ENCODE data around the gene CYTH4. TPM values are rescaled to one million over a fixed set of nuclear protein-coding genes. Genes with fewer than 3 reads are reported as not detected.

CYTH4 gene
- total and polyA plus RNA-seq, 4 donors, result 1.9 to 9.9 (median 5.9) TPM

- Histone ChIP-seq H3K27ac (ENCODE audit: low read depth in 1 of 2, low read length in 2 of 2) (no peak overlapping the region), H3K9me3 (ENCODE audit: control insufficient read depth in 4 of 4, low read length in 3 of 4) (peaks cover 8 to 14% (median 9%) of the 10 kb centered on the region in 4 donors), H3K9ac (ENCODE audit: low read depth in 1 of 2, low read length in 2 of 2) (no peak overlapping the region), H3K4me1 (ENCODE audit: control insufficient read depth in 4 of 4, insufficient read depth in 4 of 4, low read length in 3 of 4) (peaks cover 0 to 4% (median 0%) of the 10 kb centered on the region in 4 donors), H3K4me3 (ENCODE audit: low read depth in 1 of 3, low read length in 3 of 3) (no peak overlapping the region), H3K36me3 (ENCODE audit: control insufficient read depth in 4 of 4, insufficient read depth in 3 of 4, low read depth in 1 of 4, low read length in 3 of 4) (no peaks in the 10 kb centered on the region), H3K27me3 (ENCODE audit: control insufficient read depth in 4 of 4, insufficient read depth in 4 of 4, low read length in 3 of 4) (peaks cover 0 to 6% (median 0%) of the 10 kb centered on the region in 4 donors)
- 79% methylated on average over 10 of the region's 10 CpGs for WGBS
- DNase-seq (ENCODE audit: low spot score), result no peak
- no peak for TF ChIP-seq SP1 (IDR thresholded peaks at IDR 0.05)
- no peak for TF ChIP-seq FOXA1 (IDR thresholded peaks at IDR 0.05)
- no peak for TF ChIP-seq RAD21 (IDR thresholded peaks at IDR 0.05)
- no peak for TF ChIP-seq FOXA2 (IDR thresholded peaks at IDR 0.05)
- no peak for TF ChIP-seq TAF1 (conservative IDR thresholded peaks at IDR 0.05)
- TF ChIP-seq, protein P1, sequence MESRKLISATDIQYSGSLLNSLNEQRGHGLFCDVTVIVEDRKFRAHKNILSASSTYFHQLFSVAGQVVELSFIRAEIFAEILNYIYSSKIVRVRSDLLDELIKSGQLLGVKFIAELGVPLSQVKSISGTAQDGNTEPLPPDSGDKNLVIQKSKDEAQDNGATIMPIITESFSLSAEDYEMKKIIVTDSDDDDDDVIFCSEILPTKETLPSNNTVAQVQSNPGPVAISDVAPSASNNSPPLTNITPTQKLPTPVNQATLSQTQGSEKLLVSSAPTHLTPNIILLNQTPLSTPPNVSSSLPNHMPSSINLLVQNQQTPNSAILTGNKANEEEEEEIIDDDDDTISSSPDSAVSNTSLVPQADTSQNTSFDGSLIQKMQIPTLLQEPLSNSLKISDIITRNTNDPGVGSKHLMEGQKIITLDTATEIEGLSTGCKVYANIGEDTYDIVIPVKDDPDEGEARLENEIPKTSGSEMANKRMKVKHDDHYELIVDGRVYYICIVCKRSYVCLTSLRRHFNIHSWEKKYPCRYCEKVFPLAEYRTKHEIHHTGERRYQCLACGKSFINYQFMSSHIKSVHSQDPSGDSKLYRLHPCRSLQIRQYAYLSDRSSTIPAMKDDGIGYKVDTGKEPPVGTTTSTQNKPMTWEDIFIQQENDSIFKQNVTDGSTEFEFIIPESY (IDR thresholded peaks at IDR 0.05), result no peak
- TF ChIP-seq, protein P2, sequence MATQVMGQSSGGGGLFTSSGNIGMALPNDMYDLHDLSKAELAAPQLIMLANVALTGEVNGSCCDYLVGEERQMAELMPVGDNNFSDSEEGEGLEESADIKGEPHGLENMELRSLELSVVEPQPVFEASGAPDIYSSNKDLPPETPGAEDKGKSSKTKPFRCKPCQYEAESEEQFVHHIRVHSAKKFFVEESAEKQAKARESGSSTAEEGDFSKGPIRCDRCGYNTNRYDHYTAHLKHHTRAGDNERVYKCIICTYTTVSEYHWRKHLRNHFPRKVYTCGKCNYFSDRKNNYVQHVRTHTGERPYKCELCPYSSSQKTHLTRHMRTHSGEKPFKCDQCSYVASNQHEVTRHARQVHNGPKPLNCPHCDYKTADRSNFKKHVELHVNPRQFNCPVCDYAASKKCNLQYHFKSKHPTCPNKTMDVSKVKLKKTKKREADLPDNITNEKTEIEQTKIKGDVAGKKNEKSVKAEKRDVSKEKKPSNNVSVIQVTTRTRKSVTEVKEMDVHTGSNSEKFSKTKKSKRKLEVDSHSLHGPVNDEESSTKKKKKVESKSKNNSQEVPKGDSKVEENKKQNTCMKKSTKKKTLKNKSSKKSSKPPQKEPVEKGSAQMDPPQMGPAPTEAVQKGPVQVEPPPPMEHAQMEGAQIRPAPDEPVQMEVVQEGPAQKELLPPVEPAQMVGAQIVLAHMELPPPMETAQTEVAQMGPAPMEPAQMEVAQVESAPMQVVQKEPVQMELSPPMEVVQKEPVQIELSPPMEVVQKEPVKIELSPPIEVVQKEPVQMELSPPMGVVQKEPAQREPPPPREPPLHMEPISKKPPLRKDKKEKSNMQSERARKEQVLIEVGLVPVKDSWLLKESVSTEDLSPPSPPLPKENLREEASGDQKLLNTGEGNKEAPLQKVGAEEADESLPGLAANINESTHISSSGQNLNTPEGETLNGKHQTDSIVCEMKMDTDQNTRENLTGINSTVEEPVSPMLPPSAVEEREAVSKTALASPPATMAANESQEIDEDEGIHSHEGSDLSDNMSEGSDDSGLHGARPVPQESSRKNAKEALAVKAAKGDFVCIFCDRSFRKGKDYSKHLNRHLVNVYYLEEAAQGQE (IDR thresholded peaks at IDR 0.05), result no peak
- TF ChIP-seq HNF4A (conservative IDR thresholded peaks at IDR 0.05), result no peak
- TF ChIP-seq MAX (IDR thresholded peaks at IDR 0.05), result no peak
- TF ChIP-seq HNF4G (IDR thresholded peaks at IDR 0.05), result no peak
- TF ChIP-seq JUND (IDR thresholded peaks at IDR 0.05), result no peak
Measured at GRCh38 chr22:37263966-37264887, 18.1 kb upstream of the CYTH4 start.

GRCh38 chr22:37266581-37267134, 15.7 kb upstream of the CYTH4 start:
- TF ChIP-seq JUND (IDR thresholded peaks at IDR 0.05) (no peak), MAX (IDR thresholded peaks at IDR 0.05) (no peak), YY1 (IDR thresholded peaks at IDR 0.05) (no peak), RXRA (IDR thresholded peaks at IDR 0.05) (no peak), HNF4A (conservative IDR thresholded peaks at IDR 0.05) (no peak), GABPA (IDR thresholded peaks at IDR 0.05 in 1 of 2, conservative IDR thresholded peaks at IDR 0.05 in 1 of 2) (no peak), RAD21 (IDR thresholded peaks at IDR 0.05) (no peak), FOXA1 (IDR thresholded peaks at IDR 0.05) (no peak), FOXA2 (IDR thresholded peaks at IDR 0.05) (no peak), TAF1 (conservative IDR thresholded peaks at IDR 0.05) (no peak), NR2F2 (IDR thresholded peaks at IDR 0.05) (no peak), EGR1 (IDR thresholded peaks at IDR 0.05; ENCODE audit: low read depth in 2 of 2) (no peak), HNF4G (IDR thresholded peaks at IDR 0.05) (no peak)
- TF ChIP-seq, protein P2 (IDR thresholded peaks at IDR 0.05), result no peak
- Histone ChIP-seq H3K27me3 (ENCODE audit: control insufficient read depth in 4 of 4, insufficient read depth in 4 of 4, low read length in 3 of 4) (peaks cover 0 to 6% (median 0%) of the 10 kb centered on the region in 4 donors), H3K27ac (ENCODE audit: low read depth in 1 of 2, low read length in 2 of 2) (no peak overlapping the region), H3K9ac (ENCODE audit: low read depth in 1 of 2, low read length in 2 of 2) (no peak overlapping the region), H3K9me3 (ENCODE audit: control insufficient read depth in 4 of 4, low read length in 3 of 4) (peaks cover 8 to 14% (median 9%) of the 10 kb centered on the region in 4 donors), H3K36me3 (ENCODE audit: control insufficient read depth in 4 of 4, insufficient read depth in 3 of 4, low read depth in 1 of 4, low read length in 3 of 4) (no peaks in the 10 kb centered on the region), H3K4me3 (ENCODE audit: low read depth in 1 of 3, low read length in 3 of 3) (peak overlapping the region in 1 of 3 donors; percentile 52), H3K4me1 (ENCODE audit: control insufficient read depth in 4 of 4, insufficient read depth in 4 of 4, low read length in 3 of 4) (peaks cover 0 to 4% (median 0%) of the 10 kb centered on the region in 4 donors)
- no peak for DNase-seq (ENCODE audit: low spot score)
- 47% methylated on average over 18 of the region's 18 CpGs for WGBS
